ENCODE measurements around the gene BAZ1B. TPM values are rescaled to one million over a fixed set of nuclear protein-coding genes. Genes with fewer than 3 reads are reported as not detected.
A peak's percentile ranks its signal among the peaks of the same experiment; 100 is the strongest.
"Not testable (repeated sequence)": the region's sequence is repeated elsewhere in the genome, so short reads cannot be mapped to it uniquely, and the experiment has no call there.

Gene BAZ1B
- total and polyA plus RNA-seq, 9 of the 15 experiments (the other 6 are each of a cell fraction or from before 2014, with no cell fraction given) = 15.0 to 134 (median 79.5) TPM

- H2AFZ ChIP-seq (ENCODE audit: low read depth, low read length); H3K4me2 ChIP-seq (ENCODE audit: insufficient read depth, low read length); ATAC-seq; intact Hi-C loops (cut with micrococcal nuclease); CTCF ChIA-PET (ENCODE audit: low intra/inter-chr PET ratio); H3K79me2 ChIP-seq (ENCODE audit: control insufficient read depth, insufficient read depth, low read length); H3K9me3 ChIP-seq (replicated peaks; ENCODE audit: control insufficient read depth, insufficient read depth, low read depth, low read length); H3K9me1 ChIP-seq (ENCODE audit: control insufficient read depth, insufficient read depth, low read length); H3K9ac ChIP-seq (ENCODE audit: insufficient read depth in 1 of 2, low read depth in 2 of 2, low read length in 2 of 2); H3K4me3 ChIP-seq; H3K27me3 ChIP-seq (ENCODE audit: control insufficient read depth in 2 of 2, insufficient read depth in 2 of 2, low read length in 2 of 2); DNase-seq (ENCODE audit: extremely low read depth in 1 of 4, low spot score in 3 of 4); BruUV-seq (replicated peaks); H3K27ac ChIP-seq (ENCODE audit: extremely low read depth, low read depth, low read length); in situ Hi-C loops (cut with MboI); FAIRE-seq: not testable (repeated sequence)
- 0 out of 4 replicates have a peak, but pooled peaks of 1 of the 2 experiments have one; percentile 20 for TF ChIP-seq KDM1A (IDR thresholded peaks at IDR 0.05)
- 0 out of 2 replicates have a peak, but pooled peaks have one; percentile 32 for TF ChIP-seq POLR2A (conservative IDR thresholded peaks at IDR 0.05)
- 0 out of 2 replicates have a peak, but pooled peaks have one; percentile 40 for TF ChIP-seq ELF2 (CRISPR knock-in tag; IDR thresholded peaks at IDR 0.05)
- TF ChIP-seq ARNT (IDR thresholded peaks at IDR 0.05) = 0 out of 4 replicates have a peak, but pooled peaks of 1 of the 2 experiments have one; percentile 23
- H3K4me1 ChIP-seq (replicated peaks in 1 of 2; ENCODE audit: control insufficient read depth in 2 of 2, insufficient read depth in 2 of 2, low read length in 2 of 2) = peaks cover 22 to 28% of the 10 kb centered on the region in 2 experiments
- POLR2A ChIA-PET = interaction anchor here (0.6 to 5.3 kb wide), 6 partner anchors 10 to 112 kb away, joined by 3 to 72 read pairs (median 4); partner anchors contain the start of genes BAZ1B and TBL2
- peaks cover 27% of the 10 kb centered on the region for H3K36me3 ChIP-seq (ENCODE audit: control insufficient read depth, insufficient read depth, low read length)
- H4K20me1 ChIP-seq (replicated peaks; ENCODE audit: control insufficient read depth, insufficient read depth, low read length) = peaks cover 21% of the 10 kb centered on the region
Observed at GRCh38 chr7:73566431-73566830, 44.3 kb upstream of the BAZ1B start.

GRCh38 chr7:73565675-73566340, 43.7 kb upstream of the BAZ1B start:
- Histone ChIP-seq H3K27me3 (ENCODE audit: control insufficient read depth in 2 of 2, insufficient read depth in 2 of 2, low read length in 2 of 2) (no peaks in the 10 kb centered on the region), H3K4me1 (replicated peaks in 1 of 2; ENCODE audit: control insufficient read depth in 2 of 2, insufficient read depth in 2 of 2, low read length in 2 of 2) (peaks cover 20 to 28% of the 10 kb centered on the region in 2 experiments), H3K27ac (ENCODE audit: extremely low read depth, low read depth, low read length) (no peak overlapping the region), H3K36me3 (ENCODE audit: control insufficient read depth, insufficient read depth, low read length) (peaks cover 21% of the 10 kb centered on the region), H2AFZ (ENCODE audit: low read depth, low read length) (no peak overlapping the region), H3K79me2 (ENCODE audit: control insufficient read depth, insufficient read depth, low read length) (peaks cover under 1% of the 10 kb centered on the region; the same call in 1 of the 3 replicates), H3K9me3 (replicated peaks; ENCODE audit: control insufficient read depth, insufficient read depth, low read depth, low read length) (no peaks in the 10 kb centered on the region), H3K4me3 (no peak overlapping the region), H3K4me2 (ENCODE audit: insufficient read depth, low read length) (no peak overlapping the region; the same call in 1 of the 2 replicates), H4K20me1 (replicated peaks; ENCODE audit: control insufficient read depth, insufficient read depth, low read length) (peaks cover 21% of the 10 kb centered on the region), H3K9me1 (ENCODE audit: control insufficient read depth, insufficient read depth, low read length) (no peaks in the 10 kb centered on the region), H3K9ac (ENCODE audit: insufficient read depth in 1 of 2, low read depth in 2 of 2, low read length in 2 of 2) (no peak overlapping the region)
- no peak for ATAC-seq
- intact Hi-C loops (cut with micrococcal nuclease) = no loop called here
- WGBS (ENCODE audit: insufficient coverage, low coverage, missing lambda C conversion rate) = 19% methylated on average over 7 of the region's 7 CpGs
- in situ Hi-C loops (cut with MboI) = no loop called here
- BruUV-seq (replicated peaks) = no TSS peak
- FAIRE-seq = no peak
- DNase-seq (ENCODE audit: extremely low read depth in 1 of 4, low spot score in 3 of 4) = no peak
- CTCF ChIA-PET (ENCODE audit: low intra/inter-chr PET ratio) = no interaction called here
- POLR2A ChIA-PET = interaction anchor here (0.6 to 5.3 kb wide), 8 partner anchors 9 to 111 kb away, joined by 3 to 72 read pairs (median 4); partner anchors contain the start of genes BAZ1B and TBL2
- TF ChIP-seq RFX7 (CRISPR knock-in tag; IDR thresholded peaks at IDR 0.05) = no peak
- TF ChIP-seq GABPA (tag; conservative IDR thresholded peaks at IDR 0.05; ENCODE audit: low read depth) = no peak
- no peak for TF ChIP-seq EGR1 (conservative IDR thresholded peaks at IDR 0.05)
- TF ChIP-seq MAFF (IDR thresholded peaks at IDR 0.05; ENCODE audit: low read length) = no peak
- TF ChIP-seq ZNF316 (IDR thresholded peaks at IDR 0.05) = peak; percentile 46; the same call in 1 of the 2 replicates
- no peak for TF ChIP-seq PBX2 (CRISPR knock-in tag; IDR thresholded peaks at IDR 0.05; ENCODE audit: low read depth)
- peak; percentile 40; the same call in 1 of the 2 replicates for TF ChIP-seq PBX2 (tag; conservative IDR thresholded peaks at IDR 0.05; ENCODE audit: low read depth)
- TF ChIP-seq CBX3 (IDR thresholded peaks at IDR 0.05; ENCODE audit: borderline replicate concordance in 1 of 2, low read length in 2 of 2) = 0 out of 3 replicates have a peak, but pooled peaks of 1 of the 2 experiments have one; percentile 19
- 0 out of 2 replicates have a peak, but pooled peaks have one; percentile 21 for TF ChIP-seq CEBPB (tag; IDR thresholded peaks at IDR 0.05)
- 0 out of 2 replicates have a peak, but pooled peaks have one; percentile 48 for TF ChIP-seq RHOXF2B (CRISPR knock-in tag; conservative IDR thresholded peaks at IDR 0.05)
